Measurements from ENCODE around the gene ATP8B1. TPM values are rescaled to one million over a fixed set of nuclear protein-coding genes. Genes with fewer than 3 reads are reported as not detected.

ATP8B1 gene
- total and polyA plus RNA-seq, 3 donors from 2014 or later: 1.6 to 3.0 (median 1.7) TPM

DNA sequence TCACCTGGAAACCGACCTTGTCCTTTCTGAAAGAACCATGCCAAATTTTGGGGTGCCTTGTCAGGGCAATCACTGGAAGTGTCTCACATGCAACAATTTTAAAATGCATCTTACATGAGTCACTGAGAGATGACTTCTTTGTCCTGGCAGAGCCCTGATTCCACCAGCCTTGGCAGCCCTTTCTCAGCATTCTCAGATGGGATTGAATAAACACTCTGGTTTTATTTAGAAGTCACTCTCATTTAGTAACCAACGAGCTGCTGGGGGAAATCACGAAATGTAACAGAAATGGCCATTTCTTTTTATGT is 3.8 kb upstream of the ATP8B1 start:
- Histone ChIP-seq H3K4me1 (peaks cover 13% of the 10 kb centered on the region), H3K4me3 (no peak overlapping the region), H3K27ac (no peak overlapping the region), H3K36me3 (ENCODE audit: low read depth, missing control alignments) (no peaks in the 10 kb centered on the region), H3K27me3 (no peaks in the 10 kb centered on the region), H3K9me3 (no peaks in the 10 kb centered on the region)
- WGBS, 2 donors: 39 to 61% methylated on average over 3 of the region's 3 CpGs
- TF ChIP-seq, protein P1, sequence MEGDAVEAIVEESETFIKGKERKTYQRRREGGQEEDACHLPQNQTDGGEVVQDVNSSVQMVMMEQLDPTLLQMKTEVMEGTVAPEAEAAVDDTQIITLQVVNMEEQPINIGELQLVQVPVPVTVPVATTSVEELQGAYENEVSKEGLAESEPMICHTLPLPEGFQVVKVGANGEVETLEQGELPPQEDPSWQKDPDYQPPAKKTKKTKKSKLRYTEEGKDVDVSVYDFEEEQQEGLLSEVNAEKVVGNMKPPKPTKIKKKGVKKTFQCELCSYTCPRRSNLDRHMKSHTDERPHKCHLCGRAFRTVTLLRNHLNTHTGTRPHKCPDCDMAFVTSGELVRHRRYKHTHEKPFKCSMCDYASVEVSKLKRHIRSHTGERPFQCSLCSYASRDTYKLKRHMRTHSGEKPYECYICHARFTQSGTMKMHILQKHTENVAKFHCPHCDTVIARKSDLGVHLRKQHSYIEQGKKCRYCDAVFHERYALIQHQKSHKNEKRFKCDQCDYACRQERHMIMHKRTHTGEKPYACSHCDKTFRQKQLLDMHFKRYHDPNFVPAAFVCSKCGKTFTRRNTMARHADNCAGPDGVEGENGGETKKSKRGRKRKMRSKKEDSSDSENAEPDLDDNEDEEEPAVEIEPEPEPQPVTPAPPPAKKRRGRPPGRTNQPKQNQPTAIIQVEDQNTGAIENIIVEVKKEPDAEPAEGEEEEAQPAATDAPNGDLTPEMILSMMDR (IDR thresholded peaks at IDR 0.05): no peak
- no peak for TF ChIP-seq POLR2A (IDR thresholded peaks at IDR 0.05)
- no peak for DNase-seq
- intact Hi-C loops (cut with DNase I; ENCODE audit: low total_unique reads): no loop called here

DNA sequence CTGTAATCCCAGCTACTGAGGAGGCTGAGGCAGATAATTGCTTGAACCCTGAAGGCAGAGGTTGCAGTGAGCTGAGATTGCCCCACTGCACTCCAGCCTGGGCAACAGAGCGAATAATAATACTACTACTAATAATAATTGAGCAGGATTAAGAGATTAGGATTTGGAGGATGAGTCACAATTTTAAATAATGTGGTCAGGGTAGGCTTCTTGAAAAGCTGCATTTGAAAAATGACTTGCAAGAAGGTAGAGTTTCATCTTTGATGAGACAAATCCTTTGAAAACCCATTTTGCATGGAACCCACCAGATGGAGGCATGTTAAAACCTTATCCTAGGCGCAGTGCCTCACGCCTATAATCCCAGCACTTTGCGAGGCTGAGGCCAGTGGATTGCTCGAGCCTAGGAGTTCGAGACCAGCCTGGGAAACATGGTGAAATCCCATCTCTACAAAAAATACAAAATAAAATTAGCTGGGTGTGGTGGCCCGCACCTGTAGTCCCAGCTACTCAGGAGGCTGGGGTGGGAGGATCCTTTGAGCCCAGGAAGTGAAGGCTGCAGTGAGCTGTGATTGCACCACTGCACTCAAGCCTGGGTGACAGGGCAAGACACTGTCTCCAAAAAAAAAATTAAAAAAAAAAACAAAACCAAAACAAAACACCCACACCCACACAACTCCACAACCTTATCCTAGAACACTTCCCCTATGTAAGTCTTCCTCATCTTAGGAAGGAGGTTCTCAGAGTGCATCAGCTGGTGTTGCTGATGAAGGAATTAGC is 3.3 kb upstream of the ATP8B1 start:
- intact Hi-C loops (cut with DNase I; ENCODE audit: low total_unique reads): no loop called here
- Histone ChIP-seq H3K36me3 (ENCODE audit: low read depth, missing control alignments) (no peaks in the 10 kb centered on the region), H3K4me3 (no peak overlapping the region), H3K9me3 (no peaks in the 10 kb centered on the region), H3K27me3 (no peaks in the 10 kb centered on the region), H3K4me1 (peaks cover 13% of the 10 kb centered on the region), H3K27ac (no peak overlapping the region)
- TF ChIP-seq, protein P1 (IDR thresholded peaks at IDR 0.05): no peak
- no peak for TF ChIP-seq POLR2A (IDR thresholded peaks at IDR 0.05)
- DNase-seq: no peak
- 93 to 98% methylated on average over 7 of the region's 7 CpGs for WGBS, 2 donors

DNA sequence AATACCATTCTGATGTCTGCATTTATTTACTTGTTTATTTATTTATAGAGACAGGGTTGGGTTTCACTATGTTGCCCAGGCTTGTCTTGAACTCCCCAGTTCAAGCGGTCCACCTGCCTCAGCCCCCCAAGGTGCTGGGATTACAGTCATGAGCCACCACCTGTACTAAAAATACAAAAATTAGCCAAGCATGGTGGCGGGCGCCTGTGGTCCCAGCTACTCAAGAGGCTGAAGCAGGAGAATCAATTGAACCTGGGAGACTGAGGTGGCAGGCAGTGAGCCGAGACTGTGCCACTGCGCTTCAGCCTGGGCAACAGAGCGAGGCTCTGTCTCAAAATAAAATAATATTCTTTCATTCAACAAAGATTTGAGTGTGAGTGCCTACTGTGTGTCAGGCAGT is 2.0 kb upstream of the ATP8B1 start:
- TF ChIP-seq POLR2A (IDR thresholded peaks at IDR 0.05): no peak
- TF ChIP-seq, protein P1 (IDR thresholded peaks at IDR 0.05): no peak
- WGBS, 2 donors: 90 to 96% methylated on average over 6 of the region's 6 CpGs
- Histone ChIP-seq H3K4me3 (no peak overlapping the region), H3K27ac (no peak overlapping the region), H3K9me3 (no peaks in the 10 kb centered on the region), H3K4me1 (peaks cover 13% of the 10 kb centered on the region), H3K36me3 (ENCODE audit: low read depth, missing control alignments) (no peaks in the 10 kb centered on the region), H3K27me3 (no peaks in the 10 kb centered on the region)
- intact Hi-C loops (cut with DNase I; ENCODE audit: low total_unique reads): no loop called here
- DNase-seq: no peak

DNA sequence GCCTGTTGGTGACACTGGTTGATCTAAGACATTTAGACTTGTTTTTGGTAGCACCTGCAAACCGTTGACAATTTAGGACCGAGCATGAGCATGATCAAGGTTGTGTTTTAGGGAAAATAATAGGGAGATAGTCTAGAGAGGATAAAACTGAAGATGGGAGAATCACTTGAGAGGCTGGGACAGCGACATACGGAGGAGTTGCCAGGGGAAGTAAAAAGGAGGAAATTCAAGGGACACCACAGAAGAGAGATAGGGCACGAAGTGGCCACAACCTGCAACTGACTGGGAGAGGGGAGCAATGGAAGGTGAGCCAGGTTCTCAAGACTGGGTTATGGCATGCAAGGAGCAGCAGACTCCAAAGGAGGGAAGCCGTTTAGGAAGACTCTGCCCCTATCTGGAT is 1.4 kb upstream of the ATP8B1 start:
- H3K4me1 ChIP-seq: peaks cover 13% of the 10 kb centered on the region
- intact Hi-C loops (cut with DNase I; ENCODE audit: low total_unique reads): no loop called here
- H3K27me3 ChIP-seq: no peaks in the 10 kb centered on the region
- TF ChIP-seq, protein P1 (IDR thresholded peaks at IDR 0.05): no peak
- TF ChIP-seq POLR2A (IDR thresholded peaks at IDR 0.05): no peak
- DNase-seq: no peak
- no peaks in the 10 kb centered on the region for H3K9me3 ChIP-seq
- no peaks in the 10 kb centered on the region for H3K36me3 ChIP-seq (ENCODE audit: low read depth, missing control alignments)
- 78 to 84% methylated on average over 6 of the region's 6 CpGs for WGBS, 2 donors
- H3K27ac ChIP-seq: no peak overlapping the region
- H3K4me3 ChIP-seq: no peak overlapping the region

Data from testis (tissue), 3 donors.